ENCODE data around the gene HIVEP3. TPM values are rescaled to one million over a fixed set of nuclear protein-coding genes. Genes with fewer than 3 reads are reported as not detected.

Gene HIVEP3
- total RNA-seq, 1 donor from 2014 or later = 2.9 TPM

DNA sequence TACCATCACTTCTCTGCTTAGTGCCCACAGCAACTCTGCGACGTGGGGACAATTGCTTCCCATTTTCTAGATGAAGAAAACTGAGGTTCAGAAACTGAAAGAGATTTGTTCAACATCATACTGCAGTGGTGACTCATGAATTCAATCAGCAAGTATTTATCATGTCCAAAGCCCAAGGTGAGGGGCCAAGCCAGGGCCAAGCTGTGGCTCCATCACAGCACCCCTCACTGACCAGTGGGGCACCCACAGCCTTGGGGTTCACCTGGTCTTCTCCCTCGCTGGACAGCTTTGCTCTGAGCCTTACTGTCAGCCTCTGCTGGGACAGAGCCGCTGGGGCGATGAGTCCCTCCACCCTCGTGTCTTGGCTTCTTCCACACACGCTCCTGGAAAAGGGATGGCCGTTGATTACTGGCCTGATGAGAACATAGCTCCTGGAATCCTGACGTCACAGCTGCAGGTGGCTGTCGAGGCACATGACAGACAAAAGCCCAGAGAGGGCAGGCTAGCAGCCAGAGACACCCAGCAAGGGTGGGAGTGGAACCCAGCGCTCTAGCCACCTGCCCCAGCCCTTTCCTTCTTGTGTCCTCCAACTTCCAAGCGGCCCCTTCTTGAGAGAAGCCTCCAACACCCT lies 440.5 kb downstream of the HIVEP3 start:
- H3K4me3 ChIP-seq = no peak overlapping the region
- intact Hi-C loops (cut with DNase I) = no loop called here
- no peak for TF ChIP-seq POLR2A (IDR thresholded peaks at IDR 0.05)
- no peak for TF ChIP-seq POLR2AphosphoS5 (IDR thresholded peaks at IDR 0.05; ENCODE audit: insufficient read depth in 1 of 2, low read depth in 1 of 2)
- no peaks in the 10 kb centered on the region for H3K36me3 ChIP-seq
- H3K4me1 ChIP-seq = peaks cover 83% of the 10 kb centered on the region
- no peak overlapping the region for H3K27ac ChIP-seq
- no peak for DNase-seq (ENCODE audit: extremely low spot score in 2 of 2)
- no peaks in the 10 kb centered on the region for H3K9me3 ChIP-seq
- H3K27me3 ChIP-seq = no peaks in the 10 kb centered on the region

DNA sequence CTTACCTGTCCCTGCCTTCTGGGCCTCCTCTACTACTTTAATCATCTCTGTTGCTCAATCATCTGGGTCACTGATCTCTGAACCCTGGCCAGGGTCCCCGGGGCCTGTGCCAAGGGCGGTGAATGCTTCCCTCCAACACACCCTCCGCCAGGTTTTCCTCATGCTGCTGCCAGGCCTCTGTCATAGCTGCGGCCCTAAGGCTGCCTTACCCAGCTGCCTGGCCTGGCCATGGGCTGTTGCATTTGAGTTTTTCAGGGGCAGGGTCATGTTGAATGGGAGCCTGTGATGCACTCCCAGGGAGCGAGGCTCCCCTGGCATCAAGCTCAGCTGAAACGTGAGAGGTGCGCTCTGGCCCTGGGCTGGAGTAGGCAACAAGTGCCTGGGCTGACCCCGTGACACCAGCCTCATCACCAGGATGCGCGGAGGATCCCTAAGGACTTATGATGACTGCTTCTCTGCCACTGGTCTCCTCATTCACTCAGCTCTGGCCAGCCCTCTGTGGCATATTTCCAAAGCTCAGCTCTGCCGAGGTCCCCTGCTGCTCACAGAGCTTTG lies 441.8 kb downstream of the HIVEP3 start:
- H3K9me3 ChIP-seq = no peaks in the 10 kb centered on the region
- no peak for DNase-seq (ENCODE audit: extremely low spot score in 2 of 2)
- TF ChIP-seq POLR2AphosphoS5 (IDR thresholded peaks at IDR 0.05; ENCODE audit: insufficient read depth in 1 of 2, low read depth in 1 of 2) = no peak
- TF ChIP-seq, protein P1, sequence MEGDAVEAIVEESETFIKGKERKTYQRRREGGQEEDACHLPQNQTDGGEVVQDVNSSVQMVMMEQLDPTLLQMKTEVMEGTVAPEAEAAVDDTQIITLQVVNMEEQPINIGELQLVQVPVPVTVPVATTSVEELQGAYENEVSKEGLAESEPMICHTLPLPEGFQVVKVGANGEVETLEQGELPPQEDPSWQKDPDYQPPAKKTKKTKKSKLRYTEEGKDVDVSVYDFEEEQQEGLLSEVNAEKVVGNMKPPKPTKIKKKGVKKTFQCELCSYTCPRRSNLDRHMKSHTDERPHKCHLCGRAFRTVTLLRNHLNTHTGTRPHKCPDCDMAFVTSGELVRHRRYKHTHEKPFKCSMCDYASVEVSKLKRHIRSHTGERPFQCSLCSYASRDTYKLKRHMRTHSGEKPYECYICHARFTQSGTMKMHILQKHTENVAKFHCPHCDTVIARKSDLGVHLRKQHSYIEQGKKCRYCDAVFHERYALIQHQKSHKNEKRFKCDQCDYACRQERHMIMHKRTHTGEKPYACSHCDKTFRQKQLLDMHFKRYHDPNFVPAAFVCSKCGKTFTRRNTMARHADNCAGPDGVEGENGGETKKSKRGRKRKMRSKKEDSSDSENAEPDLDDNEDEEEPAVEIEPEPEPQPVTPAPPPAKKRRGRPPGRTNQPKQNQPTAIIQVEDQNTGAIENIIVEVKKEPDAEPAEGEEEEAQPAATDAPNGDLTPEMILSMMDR (IDR thresholded peaks at IDR 0.05) = no peak
- no peak for TF ChIP-seq POLR2A (IDR thresholded peaks at IDR 0.05)

DNA sequence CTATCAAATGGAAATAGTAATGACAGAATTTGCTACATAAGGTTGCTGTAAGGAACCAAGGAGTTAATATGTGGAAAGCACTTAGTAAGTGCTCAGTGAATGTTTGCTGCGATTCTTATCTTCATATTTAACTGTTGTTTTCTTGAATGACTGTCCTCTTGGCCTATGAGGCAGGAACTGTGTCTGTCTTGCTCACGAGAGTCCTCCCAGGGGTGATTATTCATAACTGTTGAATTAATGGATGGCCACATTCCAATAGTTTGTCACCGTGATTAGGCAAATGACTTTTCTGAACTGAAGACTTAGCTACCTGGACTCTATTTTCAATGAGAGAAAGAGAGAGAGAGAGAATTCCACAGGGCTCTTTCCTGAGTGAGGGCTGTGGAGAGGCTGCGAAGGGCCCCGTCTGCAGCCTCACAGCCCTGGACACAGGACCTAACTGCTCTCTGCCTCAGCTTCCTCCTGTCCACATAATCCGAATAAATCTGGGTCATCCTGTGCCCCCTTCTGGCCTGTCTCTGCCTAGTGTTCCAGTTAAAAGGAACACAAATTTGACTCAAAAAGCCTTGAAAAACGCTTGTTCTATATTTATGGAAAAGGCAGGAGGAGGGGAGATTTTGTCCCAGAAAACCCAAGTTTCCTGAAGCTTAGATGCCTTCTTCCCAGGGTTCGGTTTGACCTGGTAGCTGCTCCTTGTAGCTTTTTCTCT lies 442.7 kb downstream of the HIVEP3 start:
- intact Hi-C loops (cut with DNase I) = no loop called here
- DNase-seq (ENCODE audit: extremely low spot score in 2 of 2) = no peak
- Histone ChIP-seq H3K4me3 (no peak overlapping the region), H3K4me1 (peaks cover 70% of the 10 kb centered on the region), H3K36me3 (no peaks in the 10 kb centered on the region), H3K9me3 (no peaks in the 10 kb centered on the region), H3K27ac (peak overlapping the region; percentile 40), H3K27me3 (no peaks in the 10 kb centered on the region)
- TF ChIP-seq POLR2AphosphoS5 (IDR thresholded peaks at IDR 0.05; ENCODE audit: insufficient read depth in 1 of 2, low read depth in 1 of 2) (peak in 1 of 2 donors; percentile 68), POLR2A (IDR thresholded peaks at IDR 0.05) (no peak)
- TF ChIP-seq, protein P1 (IDR thresholded peaks at IDR 0.05) = no peak

More for the DNA sequence above, 441.8 kb downstream of the HIVEP3 start:
- Histone ChIP-seq H3K4me1 (peaks cover 72% of the 10 kb centered on the region), H3K27ac (peak overlapping the region; percentile 40), H3K27me3 (no peaks in the 10 kb centered on the region), H3K4me3 (no peak overlapping the region), H3K36me3 (no peaks in the 10 kb centered on the region)
- intact Hi-C loops (cut with DNase I) = no loop called here

DNA sequence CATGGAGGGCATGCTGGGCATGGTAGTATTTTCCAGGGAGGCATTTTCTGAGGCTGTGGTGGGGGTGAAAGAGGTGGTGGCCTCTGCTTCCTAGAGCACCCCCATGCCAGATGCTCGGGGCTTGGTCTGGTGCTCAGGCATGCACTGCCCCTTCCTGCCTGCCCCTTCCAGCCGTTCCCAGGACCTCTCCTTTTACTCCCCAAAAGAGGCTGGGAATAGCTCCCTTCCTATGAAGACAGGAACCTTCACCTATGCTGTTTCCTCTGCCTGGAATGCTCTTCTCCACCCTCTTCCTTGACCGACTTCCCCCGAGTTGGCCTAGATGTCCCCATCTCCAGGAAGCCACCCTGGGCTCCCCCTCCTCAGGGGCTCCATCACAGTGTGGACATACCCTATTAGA lies 443.4 kb downstream of the HIVEP3 start:
- no peak for DNase-seq (ENCODE audit: extremely low spot score in 2 of 2)
- Histone ChIP-seq H3K4me3 (no peak overlapping the region), H3K9me3 (no peaks in the 10 kb centered on the region), H3K27me3 (no peaks in the 10 kb centered on the region), H3K36me3 (no peaks in the 10 kb centered on the region), H3K4me1 (peaks cover 63% of the 10 kb centered on the region), H3K27ac (peak overlapping the region; percentile 39)
- TF ChIP-seq, protein P1 (IDR thresholded peaks at IDR 0.05) = no peak
- TF ChIP-seq POLR2AphosphoS5 (IDR thresholded peaks at IDR 0.05; ENCODE audit: insufficient read depth in 1 of 2, low read depth in 1 of 2) (no peak), POLR2A (IDR thresholded peaks at IDR 0.05) (no peak)
- intact Hi-C loops (cut with DNase I) = no loop called here

DNA sequence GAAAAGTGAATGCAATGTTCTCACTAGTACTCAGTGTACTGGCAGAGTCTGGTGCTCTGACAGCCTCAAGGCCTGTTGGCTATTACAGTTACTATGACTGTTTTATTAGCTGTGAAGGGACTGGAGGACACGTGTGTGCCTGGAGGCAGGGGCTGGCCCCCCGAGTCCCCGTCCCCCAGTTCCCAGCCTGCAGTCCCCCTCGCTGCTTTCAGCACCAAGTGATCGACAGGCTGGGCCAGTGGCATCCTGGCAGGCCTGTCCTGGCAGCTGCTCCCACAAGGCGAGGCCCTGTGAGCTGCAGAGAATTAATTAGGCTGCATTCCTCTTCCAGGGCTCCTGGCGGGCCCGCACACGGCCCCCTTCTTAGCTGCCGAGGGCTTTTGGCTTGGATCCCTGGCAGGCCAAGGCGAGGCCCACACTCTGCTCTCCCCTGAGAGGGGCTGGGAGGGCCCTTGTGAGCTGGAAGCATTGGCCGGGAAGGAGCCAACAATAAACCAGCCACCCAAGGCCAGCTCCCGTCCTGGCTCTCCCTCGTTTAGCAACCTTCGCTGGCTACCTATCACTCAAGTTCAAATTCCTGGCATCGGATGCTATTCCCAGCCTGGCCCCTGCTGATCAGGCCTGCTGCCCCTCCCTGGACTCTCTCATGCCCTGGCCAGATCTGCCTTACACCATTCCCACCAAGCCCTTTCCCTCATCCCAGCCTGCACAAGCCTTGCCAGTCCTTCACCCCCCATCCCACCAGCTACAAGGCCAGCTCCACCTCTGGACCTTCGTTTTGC lies 444.0 kb downstream of the HIVEP3 start:
- TF ChIP-seq POLR2AphosphoS5 (IDR thresholded peaks at IDR 0.05; ENCODE audit: insufficient read depth in 1 of 2, low read depth in 1 of 2) (peak; percentile 49 to 71), POLR2A (IDR thresholded peaks at IDR 0.05) (no peak)
- peak overlapping the region; percentile 39 for H3K27ac ChIP-seq
- DNase-seq (ENCODE audit: extremely low spot score in 2 of 2) = no peak
- H3K36me3 ChIP-seq = no peaks in the 10 kb centered on the region
- H3K4me3 ChIP-seq = no peak overlapping the region
- H3K4me1 ChIP-seq = peaks cover 59% of the 10 kb centered on the region
- no peaks in the 10 kb centered on the region for H3K27me3 ChIP-seq
- intact Hi-C loops (cut with DNase I) = no loop called here
- no peaks in the 10 kb centered on the region for H3K9me3 ChIP-seq
